ENCODE measurements around the gene VDAC1.
"Not testable (repeated sequence)": the region's sequence is repeated elsewhere in the genome, so short reads cannot be mapped to it uniquely, and the experiment has no call there.

Gene VDAC1

DNA sequence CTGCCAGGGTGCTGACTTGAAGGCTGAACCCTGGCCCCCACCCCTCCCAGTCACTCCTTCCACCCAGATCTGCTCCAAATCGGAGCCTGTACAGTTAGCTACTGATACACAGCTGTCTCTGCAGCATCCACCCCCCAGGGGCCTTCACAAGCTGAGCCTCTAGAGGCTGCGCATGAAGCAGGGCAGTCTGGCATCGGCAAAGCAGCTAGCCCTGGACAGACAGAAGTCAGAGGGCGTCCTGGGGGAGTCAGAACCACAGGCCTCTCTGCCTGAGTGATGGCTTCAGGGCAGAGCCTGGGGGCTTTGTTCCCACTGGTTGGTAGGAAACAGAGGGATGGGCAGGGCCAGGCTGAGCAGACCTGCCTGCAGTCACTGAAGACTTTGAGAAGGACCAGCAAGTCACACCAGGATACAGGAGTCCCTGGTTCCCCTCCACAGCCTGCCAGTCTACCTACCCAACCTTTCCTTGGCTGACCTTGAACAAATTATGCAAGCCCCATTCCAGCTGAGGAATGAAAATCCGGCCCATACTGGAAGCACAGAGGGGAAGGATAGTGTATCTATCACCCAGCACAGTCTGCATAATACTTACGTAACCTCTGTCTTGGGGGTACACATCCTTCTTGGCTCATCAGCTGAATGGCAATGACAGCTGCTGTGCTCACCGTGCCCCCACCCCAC, 8.8 kb downstream of the VDAC1 start:
- DNase-seq (ENCODE audit: low read depth in 1 of 2, low spot score in 1 of 2), result no peak

DNA sequence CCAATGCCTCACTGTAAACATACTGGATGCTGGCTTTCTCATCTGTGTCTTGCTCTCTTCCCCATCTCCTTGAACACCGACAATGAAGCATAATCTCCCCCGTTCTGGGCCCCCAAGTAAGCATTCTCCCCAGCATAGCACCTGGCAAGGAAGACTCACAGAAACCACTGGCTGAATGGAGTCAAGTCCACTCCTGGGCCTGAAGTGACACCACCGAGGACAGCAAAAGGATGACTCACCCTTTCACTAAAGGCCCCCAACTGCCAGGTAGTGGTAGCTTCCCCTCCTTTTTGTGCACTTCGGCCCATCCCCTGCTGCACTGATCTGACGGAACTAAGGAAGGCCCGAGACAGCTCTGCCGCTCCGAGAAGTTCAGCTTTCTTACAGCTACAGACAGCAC, 9.4 kb downstream of the VDAC1 start:
- no peak for DNase-seq (ENCODE audit: low read depth in 1 of 2, low spot score in 1 of 2)

DNA sequence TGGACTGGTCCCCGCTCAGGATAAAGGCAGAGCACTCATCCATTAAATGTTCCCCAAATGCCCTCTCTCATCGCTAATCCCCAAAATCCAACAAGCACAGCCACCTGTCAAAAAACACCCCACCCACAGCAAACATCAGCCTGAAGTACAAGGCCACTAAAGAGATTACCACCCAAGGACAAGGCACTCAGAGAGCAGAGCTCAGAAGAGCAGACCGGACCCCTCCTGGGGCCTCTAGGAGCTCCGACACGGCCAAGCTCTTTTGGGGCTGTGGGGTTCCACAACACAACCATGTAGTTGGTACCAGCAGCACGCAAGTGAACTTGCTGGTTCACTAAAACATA, 9.8 kb downstream of the VDAC1 start:
- DNase-seq (ENCODE audit: low read depth in 1 of 2, low spot score in 1 of 2), result no peak

DNA sequence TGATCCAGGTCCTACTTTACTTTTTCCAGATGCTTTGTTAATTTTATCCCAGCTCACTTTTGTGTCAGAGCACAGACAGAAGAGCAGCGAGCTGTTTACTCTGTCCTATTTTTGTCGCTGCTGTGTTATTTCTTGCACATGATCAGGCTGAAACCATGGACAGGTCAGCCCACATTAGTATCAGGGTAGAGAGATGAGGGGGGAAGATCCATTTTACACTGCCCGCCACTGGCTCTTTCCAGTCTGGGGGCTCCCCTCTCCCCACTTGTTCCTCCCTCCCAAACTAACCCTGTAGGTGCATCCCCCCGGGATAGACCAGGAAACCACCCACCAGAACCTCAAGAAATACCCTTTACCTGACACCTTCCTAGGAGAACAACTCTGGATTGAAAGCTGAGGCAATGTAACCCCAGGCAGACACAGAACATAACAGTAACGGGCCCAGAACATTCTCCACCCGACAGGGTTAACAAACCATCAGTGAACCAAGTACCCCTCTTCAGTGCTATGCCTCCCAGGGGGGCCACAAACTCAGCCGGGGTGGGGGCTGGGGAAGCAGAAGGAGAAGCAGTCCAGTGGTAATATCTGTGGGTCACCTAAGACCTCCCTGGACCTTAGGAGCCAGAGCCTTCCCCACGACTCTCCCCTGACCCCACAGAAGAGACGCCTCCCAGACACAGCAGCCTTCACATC, 10.3 kb downstream of the VDAC1 start:
- DNase-seq (ENCODE audit: low read depth in 1 of 2, low spot score in 1 of 2), result no peak

DNA sequence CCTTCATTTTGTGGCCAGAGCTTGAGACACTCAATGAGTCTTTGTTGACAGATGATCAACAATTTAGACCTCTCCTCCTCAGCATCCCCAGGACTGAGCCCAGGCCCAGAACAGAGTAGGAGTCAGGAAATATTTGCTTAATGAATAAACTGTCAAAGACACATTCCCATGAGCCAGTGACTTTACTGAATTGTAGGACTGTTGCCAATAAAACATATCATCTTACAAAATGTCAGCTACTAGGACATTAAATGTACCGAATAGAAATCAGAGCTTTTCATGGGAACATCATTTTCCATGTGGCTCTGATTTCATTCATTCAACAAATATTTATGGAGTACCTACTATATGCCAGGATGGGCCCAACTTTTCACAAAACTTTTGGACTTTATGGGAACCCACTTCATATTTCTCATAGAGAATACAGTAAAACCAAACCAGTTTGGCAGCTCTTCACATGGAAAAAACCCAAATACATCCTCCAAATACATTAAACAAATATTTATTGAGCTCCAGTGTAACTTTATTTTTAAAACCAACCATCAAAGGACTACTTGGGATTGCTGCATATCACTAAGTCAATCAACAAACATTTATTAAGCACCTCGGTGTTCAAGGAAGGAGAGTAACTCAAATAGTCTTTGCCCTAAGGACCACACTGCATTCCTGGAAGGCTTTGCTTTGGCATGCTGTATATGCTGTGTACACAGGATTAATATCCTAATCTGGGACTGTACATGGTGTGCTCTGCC, 11.4 kb downstream of the VDAC1 start:
- DNase-seq (ENCODE audit: low read depth in 1 of 2, low spot score in 1 of 2), result no peak

DNA sequence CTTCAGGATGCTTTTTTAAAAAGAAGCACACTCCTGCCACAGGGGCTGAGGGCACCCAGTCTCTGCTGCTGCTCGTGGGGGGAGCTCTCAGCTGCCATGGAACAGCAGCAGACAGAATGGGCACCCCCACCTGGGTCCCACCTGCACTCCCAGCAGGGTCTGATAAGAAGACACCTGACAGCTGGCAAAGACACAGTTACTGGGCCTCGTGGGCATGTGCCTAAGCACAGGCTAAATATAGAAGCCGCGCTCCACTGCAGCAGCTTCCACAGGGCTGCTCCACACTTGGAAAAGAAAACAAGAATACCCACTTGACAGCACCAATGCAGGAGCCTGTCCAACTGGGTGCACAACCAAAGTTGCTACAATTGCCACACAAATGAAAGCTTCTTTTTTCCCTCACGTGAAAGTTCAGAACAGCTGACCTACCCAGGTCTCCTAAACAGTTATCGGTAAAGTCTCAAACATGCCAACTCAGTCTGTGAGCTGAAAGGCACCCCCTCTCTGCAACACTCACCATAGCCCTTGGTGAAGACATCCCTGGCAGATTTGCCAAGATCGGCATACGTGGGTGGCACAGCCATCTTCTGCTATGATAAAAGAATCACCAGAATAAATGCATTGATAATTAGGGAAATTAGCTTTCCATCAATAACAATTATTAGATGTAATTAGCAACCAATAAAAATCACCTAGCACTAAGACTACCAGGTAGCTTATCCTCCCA, 12.2 kb downstream of the VDAC1 start:
- no peak for DNase-seq (ENCODE audit: low read depth in 1 of 2, low spot score in 1 of 2)

DNA sequence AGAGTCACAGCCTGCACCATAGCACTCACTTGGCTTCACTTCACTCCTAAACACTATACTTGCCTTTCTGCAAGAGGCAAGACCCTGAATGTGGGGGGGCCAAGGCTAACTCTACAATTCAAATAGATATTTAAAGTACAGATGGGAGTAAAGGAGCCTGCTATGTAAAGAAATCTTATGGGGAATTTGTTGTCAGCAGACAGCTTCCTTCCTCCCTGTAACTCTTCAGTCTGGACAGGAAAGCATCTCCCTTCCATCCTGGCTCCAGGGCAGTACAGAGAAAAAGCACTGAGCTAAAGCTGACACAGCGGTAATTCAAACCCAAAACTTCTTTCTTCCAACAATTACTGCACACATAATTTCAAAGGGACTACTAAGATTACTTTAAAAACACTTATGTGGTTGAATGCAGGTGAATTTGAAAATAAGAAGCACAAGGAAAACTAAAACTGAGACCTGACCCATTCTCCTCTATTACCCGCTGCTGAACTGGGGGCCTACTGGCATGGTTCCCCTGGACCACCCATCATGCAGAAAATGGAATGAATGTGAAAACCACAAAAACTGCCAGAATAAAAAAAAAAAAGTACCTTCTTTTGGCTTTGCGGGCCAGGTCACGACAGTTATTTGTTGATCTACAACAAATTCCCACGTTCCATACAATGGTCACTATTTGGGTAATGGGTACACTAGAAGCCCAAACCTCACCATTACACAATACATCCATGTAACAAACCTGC, 13.4 kb downstream of the VDAC1 start:
- no peak for DNase-seq (ENCODE audit: low read depth in 1 of 2, low spot score in 1 of 2)

DNA sequence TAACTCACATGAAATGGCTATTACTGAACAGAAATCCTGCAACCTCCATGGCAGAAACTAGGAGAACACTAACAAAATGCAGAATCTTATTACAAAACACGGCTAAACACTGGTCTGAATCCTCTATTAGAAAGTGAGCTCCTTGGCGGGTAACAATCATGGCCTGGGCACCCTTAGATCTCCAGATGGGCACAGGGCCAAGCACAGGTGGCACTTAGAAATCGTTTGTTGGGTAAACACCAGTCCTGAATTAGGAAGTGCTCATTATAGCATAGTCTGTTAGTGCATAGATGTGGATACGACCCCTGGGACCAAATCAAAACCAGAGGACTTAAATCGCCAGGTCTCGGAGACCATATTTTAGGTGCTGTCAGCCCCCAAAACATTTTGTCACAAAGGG, 14.4 kb downstream of the VDAC1 start:
- DNase-seq (ENCODE audit: low read depth in 1 of 2, low spot score in 1 of 2), result no peak

DNA sequence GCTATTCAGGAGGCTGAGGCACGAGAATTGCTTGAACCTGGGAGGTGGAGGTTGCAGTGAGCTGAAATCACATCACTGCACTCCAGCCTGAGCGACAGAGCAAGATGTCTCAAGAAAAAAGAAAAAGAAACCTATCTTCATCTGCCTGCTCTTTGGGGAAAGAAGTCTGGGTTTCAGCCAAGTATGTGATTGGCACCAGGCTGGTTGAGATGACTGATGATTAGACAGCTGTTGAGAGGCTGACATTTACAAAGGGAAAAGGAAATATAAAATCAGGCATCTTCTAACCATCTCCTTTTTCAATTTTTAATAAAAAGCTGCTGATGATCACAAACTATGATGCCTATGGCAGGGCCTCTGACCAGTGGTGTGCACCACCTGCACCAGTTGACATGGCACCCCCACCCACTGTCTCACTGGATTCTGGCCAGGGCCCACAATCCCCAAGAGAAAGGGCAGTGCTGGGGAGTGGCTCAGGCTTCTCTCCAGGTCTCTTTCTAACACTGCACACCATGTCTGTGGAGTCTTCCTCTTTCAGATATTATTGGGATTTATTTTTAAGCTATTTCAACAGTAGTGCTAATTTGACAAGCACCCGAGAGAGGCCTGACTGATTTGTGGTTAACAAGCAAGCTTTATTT, 19.1 kb downstream of the VDAC1 start:
- no peak for DNase-seq (ENCODE audit: low read depth in 1 of 2, low spot score in 1 of 2)

DNA sequence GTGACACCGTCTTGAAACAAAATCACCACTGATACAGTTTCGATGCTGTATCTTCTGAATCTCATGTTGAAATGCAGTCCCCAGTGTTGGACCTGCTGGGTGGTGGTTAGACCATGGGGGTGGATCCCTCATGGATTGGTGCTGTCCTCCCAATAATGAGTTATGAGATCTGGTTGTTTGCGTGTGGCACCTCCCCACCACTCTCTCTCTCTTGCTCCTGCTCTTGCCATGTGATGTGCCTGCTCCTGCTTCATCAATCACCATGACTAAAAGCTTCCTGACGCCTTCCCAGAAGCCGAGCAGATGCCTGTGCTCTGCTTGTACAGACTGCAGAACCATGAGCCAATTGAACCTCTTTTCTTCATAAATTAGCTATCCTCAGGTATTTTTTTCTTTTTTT, 21.1 kb downstream of the VDAC1 start:
- no peak for DNase-seq (ENCODE audit: low read depth in 1 of 2, low spot score in 1 of 2)

DNA sequence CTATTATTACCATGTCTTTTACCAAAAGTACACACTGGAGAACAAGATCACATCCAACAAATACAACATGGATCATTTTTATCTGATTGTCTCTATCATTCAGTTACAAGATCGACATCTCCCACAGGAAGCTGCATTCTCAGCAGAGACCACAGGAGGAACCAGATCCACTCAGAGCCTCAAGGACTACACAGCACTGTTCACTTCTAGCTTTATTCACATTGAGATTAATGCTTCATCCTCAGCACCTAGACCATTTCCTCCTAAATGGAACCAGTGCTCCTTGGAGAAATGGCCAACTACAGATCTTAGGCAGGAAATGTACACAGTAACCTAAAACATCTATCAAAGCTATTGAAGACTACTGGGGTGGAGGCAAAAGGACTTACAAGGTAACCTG, 23.1 kb downstream of the VDAC1 start:
- no peak for DNase-seq (ENCODE audit: low read depth in 1 of 2, low spot score in 1 of 2)

DNA sequence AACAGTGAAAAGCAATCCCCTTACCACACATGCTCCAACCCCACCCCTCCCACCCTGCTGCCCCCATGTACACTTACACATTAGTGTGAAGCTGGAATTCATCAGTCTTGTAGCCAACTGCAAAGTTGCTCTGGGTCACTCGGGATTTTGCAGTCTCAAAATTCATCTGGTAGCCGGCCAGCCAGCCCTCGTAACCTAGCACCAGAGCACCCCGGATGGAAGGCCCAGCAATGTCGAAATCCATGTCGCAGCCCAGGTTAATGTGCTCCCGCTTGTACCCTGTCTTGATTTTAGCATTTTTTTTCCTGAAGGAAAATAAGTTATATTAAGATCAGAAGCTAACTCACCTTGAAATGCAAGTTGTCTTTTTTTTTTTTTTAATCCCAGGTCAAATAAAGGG, 24.1 kb downstream of the VDAC1 start:
- DNase-seq (ENCODE audit: low read depth in 1 of 2, low spot score in 1 of 2), result no peak

DNA sequence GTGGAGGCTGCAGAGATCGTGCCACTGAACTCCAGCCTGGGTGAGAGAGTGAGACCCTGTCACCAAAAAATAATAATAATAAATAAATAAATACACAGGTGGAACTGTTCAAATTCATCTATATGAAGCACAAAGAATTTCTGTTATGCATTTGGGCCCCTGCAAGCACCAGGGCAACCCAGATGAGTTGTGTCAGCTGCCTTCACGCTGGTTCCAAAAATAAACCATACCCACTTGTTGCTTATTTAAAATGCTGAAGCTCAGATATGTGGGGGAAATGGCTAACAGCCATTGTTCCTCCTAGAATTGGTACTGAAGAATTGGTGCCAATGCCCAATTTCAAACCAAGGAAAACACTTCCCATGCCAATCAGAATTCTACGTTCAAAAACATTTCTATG, 25.8 kb downstream of the VDAC1 start:
- DNase-seq (ENCODE audit: low read depth in 1 of 2, low spot score in 1 of 2), result no peak

DNA sequence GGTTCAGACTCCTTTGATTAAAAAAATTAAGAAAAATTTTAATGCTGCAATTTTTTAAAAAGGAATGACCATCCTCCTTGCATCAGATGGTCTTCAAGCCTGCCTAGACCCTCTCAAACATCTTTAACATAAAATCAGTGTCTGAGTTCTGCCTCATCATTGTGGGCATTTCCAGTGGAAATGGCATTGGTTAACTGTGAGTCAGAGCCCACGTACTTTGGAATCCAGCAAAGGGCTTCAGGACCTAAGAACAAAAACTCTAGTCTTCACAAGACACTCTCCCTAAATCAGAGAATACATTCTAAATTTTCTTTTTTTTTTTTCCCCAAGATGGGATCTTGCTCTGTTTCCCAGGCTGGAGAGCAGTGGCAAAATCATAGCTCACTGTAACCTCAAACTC, 26.9 kb downstream of the VDAC1 start:
- no peak for DNase-seq (ENCODE audit: low read depth in 1 of 2, low spot score in 1 of 2)

DNA sequence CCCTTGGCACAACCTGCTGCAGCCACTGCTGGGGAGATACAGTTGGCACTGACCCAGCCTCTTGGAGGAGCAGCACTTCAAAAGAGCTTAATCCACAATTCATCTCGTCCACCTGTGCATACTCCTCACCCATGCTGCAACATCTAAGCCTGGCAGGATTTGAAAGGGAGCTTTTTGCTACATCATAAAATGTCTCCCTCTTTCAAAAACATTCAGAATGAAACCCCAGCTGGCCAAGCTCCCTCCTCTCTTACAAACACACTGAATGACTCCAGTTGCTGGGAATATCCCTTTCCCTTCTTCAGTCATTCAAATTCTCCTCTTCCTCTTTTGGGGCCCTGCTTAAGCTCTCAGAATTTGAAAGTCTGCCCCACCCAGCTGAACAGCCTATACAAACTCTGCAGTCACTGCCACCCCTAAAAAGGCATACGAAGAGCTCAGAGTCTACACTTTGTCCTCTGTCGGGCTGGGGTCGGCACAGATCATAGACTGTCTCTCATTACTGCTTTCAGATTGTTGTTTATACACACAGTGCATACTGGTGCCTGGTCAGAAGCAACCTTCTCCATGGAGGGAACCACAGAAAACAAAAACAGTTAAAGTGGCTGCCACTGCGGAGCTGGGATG, 27.5 kb downstream of the VDAC1 start:
- no peak for DNase-seq (ENCODE audit: low read depth in 1 of 2, low spot score in 1 of 2)

DNA sequence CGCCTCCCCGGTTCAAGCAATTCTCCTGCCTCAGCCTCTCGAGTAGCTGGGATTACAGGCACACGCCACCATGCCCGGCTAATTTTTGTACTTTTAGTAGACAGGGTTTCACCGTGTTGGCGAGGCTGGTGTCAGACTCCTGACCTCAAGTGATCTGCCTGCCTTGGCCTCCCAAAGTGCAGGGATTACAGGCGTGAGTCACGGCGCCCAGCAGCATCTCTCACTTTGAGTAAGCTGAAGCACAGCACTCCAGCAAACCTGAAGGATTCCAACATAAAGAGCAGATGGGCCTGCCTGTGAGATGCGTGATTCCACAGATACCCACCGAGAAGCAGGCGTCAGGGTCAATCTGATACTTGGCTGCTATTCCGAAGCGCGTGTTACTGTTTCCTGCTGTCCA, 29.2 kb downstream of the VDAC1 start:
- not testable (repeated sequence) for DNase-seq (ENCODE audit: low read depth in 1 of 2, low spot score in 1 of 2)

DNA sequence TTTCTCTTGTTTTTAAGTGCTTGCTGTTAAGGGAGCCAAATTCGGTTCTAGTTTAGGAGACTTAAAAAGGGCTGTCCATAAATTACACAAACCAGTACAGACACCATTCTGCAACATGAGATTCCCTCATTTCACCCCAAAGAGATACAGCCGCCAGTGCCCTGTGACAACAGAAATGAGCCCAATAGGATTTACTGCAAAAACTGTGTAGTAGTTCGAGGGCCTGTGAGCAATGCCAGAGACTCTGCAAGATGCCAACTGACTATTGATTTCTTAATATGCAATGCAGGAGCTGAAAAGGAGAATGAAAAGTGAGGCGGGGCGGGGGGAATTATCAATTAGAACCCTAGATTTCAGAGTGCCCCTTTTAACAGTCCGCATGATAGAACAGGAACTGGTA, 30.6 kb downstream of the VDAC1 start:
- no peak for DNase-seq (ENCODE audit: low read depth in 1 of 2, low spot score in 1 of 2)

DNA sequence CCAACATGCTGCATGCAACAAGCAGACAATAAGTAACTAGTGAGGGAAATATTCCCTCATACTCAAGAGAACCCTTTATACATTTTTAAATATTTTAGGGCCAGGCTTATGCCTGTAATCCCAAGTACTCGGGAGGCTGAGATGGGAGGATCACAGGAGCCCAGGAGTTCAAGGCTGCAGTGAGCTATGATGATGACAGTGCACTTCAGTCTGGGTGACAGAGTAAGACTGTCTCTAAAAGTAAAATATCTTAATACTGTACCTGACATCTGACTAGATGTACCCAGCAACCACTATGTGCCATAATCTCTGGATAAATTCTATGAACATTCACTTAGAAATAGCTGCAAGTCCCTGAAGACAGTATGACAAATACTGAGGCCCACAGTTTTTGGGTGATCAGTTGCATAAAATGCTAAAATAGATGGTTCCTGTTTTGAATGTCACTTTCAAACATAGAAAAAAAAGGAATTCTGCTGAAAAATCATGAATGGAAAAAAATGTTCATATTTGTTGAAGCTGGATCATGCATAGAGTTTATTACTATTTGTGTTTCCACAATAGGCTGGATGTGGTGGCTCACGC, 34.4 kb downstream of the VDAC1 start:
- DNase-seq (ENCODE audit: low read depth in 1 of 2, low spot score in 1 of 2), result no peak

DNA sequence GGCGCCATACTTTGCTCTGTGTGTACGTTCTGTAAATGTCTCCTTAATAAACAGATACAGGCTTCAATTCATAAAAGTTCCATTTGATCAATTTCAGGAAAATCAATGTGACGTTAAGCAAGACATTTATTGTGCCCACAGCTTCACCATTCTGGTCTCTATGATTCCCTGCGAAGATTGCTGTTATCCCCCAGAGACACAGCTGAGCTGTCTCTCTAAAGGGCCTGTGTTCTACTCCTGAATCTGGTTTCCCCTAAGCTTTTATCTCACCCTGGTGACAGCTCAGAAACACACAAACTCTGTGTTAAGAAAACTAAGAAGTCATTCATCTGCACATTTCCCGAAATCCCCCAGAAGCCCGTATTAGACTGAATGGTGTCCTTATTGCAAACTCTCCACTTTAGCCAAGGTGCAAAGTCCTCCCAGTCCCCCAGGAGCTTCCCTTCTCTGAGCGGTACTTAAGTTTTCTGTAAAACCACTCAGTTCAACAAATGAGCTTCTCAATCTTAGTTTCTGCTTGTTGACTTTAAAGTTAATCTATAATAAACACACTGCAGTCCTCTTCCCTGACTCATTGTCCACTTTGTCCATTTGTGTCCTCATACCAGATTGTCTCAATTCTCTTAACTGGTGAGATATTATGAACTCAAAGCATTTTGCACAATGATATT, 35.0 kb downstream of the VDAC1 start:
- DNase-seq (ENCODE audit: low read depth in 1 of 2, low spot score in 1 of 2), result no peak

Measured in activated T-helper 1 cell treated with anti-CD3 and anti-CD28 coated beads, Interleukin-2, amount 50 U/mL, for 16 hours (primary cell).